ENCODE results near the gene SPARC.

The SPARC gene

GRCh38 chr5:151647320-151647861 is 39.3 kb downstream of the SPARC start:
- no peaks in the 10 kb centered on the region for H3K27me3 ChIP-seq (ENCODE audit: control insufficient read depth, insufficient read depth, low read length, poor library complexity, severe bottlenecking)
- no peak overlapping the region for H3K4me3 ChIP-seq (ENCODE audit: insufficient read depth, low read depth, low read length)
- H3K36me3 ChIP-seq (ENCODE audit: control insufficient read depth, insufficient read depth, low read length) = no peaks in the 10 kb centered on the region
- H3K9me3 ChIP-seq (ENCODE audit: control insufficient read depth, low read length) = no peaks in the 10 kb centered on the region
- H3K27ac ChIP-seq (ENCODE audit: insufficient read depth, low read depth, low read length, poor library complexity, severe bottlenecking) = no peak overlapping the region
- H3K4me1 ChIP-seq (ENCODE audit: control insufficient read depth, insufficient read depth, low read length) = peaks cover 6% of the 10 kb centered on the region
- WGBS, 2 experiments = 91 to 94% methylated on average over 5 of the region's 5 CpGs

DNA sequence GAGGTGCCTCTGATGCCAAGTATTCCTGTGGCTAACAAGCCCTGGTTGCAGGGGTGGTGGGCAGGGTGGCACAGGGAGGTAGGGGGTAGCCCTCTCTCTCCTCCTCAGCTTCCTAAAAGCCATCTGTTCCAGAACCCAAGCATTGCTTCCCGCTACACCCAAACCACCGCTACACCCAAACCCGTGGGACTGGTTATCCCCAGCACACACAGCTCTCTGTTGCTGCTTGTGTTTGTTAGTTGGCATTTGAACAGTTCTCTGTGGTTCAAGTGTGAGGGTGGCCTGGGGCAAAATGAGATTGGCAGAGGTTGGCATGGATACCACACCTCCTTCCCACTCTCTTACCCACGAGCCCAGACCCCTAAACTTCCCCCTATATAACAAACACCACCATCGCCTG is 40.4 kb downstream of the SPARC start:
- Histone ChIP-seq H3K27me3 (ENCODE audit: control insufficient read depth, insufficient read depth, low read length, poor library complexity, severe bottlenecking) (no peaks in the 10 kb centered on the region), H3K4me3 (ENCODE audit: insufficient read depth, low read depth, low read length) (no peak overlapping the region), H3K4me1 (ENCODE audit: control insufficient read depth, insufficient read depth, low read length) (peaks cover 6% of the 10 kb centered on the region), H3K9me3 (ENCODE audit: control insufficient read depth, low read length) (no peaks in the 10 kb centered on the region), H3K27ac (ENCODE audit: insufficient read depth, low read depth, low read length, poor library complexity, severe bottlenecking) (no peak overlapping the region), H3K36me3 (ENCODE audit: control insufficient read depth, insufficient read depth, low read length) (no peaks in the 10 kb centered on the region)
- WGBS, 2 experiments = 94 to 100% methylated on average over 5 of the region's 5 CpGs

- H3K9me3 ChIP-seq (ENCODE audit: control insufficient read depth, low read length) = no peaks in the 10 kb centered on the region
- 89 to 91% methylated on average over 5 to 6 of the region's 6 CpGs for WGBS, 2 experiments
- H3K4me1 ChIP-seq (ENCODE audit: control insufficient read depth, insufficient read depth, low read length) = no peaks in the 10 kb centered on the region
- no peak overlapping the region for H3K27ac ChIP-seq (ENCODE audit: insufficient read depth, low read depth, low read length, poor library complexity, severe bottlenecking)
- no peaks in the 10 kb centered on the region for H3K36me3 ChIP-seq (ENCODE audit: control insufficient read depth, insufficient read depth, low read length)
- no peaks in the 10 kb centered on the region for H3K27me3 ChIP-seq (ENCODE audit: control insufficient read depth, insufficient read depth, low read length, poor library complexity, severe bottlenecking)
- H3K4me3 ChIP-seq (ENCODE audit: insufficient read depth, low read depth, low read length) = no peak overlapping the region
Observed at GRCh38 chr5:151643388-151643787, 43.3 kb downstream of the SPARC start.

DNA sequence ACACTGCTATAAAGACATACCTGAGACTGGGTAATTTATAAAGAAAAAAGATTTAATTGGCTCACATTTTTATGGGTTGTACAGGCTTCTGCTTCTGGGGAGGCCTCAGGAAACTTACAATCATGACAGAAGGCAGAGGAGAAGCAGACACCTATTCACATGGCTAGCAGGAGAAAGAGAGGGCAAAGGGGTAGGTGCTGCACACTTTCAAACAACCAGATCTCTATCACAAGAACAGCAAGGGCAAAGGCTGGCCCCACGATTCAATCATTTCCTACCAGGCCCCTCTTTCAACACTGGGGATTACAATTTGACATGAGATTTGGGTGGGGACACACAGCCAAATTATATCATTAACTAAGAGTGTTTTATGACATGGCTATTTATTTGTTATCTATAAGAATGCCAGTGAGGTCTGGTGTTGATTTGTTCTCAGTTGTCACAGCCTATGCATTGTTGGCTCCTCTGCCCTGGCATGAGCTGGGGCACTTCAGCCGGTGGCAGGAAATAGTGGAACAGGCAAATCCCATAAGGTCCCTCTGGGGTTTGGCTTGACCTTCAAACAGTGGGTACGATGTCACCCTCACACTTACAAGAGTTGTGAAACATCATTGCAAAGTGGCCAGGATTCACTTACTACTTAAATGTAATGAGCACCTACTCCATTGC is 44.1 kb downstream of the SPARC start:
- Histone ChIP-seq H3K27me3 (ENCODE audit: control insufficient read depth, insufficient read depth, low read length, poor library complexity, severe bottlenecking) (no peaks in the 10 kb centered on the region), H3K4me3 (ENCODE audit: insufficient read depth, low read depth, low read length) (no peak overlapping the region), H3K36me3 (ENCODE audit: control insufficient read depth, insufficient read depth, low read length) (no peaks in the 10 kb centered on the region), H3K27ac (ENCODE audit: insufficient read depth, low read depth, low read length, poor library complexity, severe bottlenecking) (no peak overlapping the region), H3K9me3 (ENCODE audit: control insufficient read depth, low read length) (no peaks in the 10 kb centered on the region), H3K4me1 (ENCODE audit: control insufficient read depth, insufficient read depth, low read length) (no peaks in the 10 kb centered on the region)
- 89 to 90% methylated on average over 3 of the region's 3 CpGs for WGBS, 2 experiments

- Histone ChIP-seq H3K4me1 (ENCODE audit: control insufficient read depth, insufficient read depth, low read length) (no peaks in the 10 kb centered on the region), H3K27ac (ENCODE audit: insufficient read depth, low read depth, low read length, poor library complexity, severe bottlenecking) (no peak overlapping the region), H3K4me3 (ENCODE audit: insufficient read depth, low read depth, low read length) (no peak overlapping the region), H3K27me3 (ENCODE audit: control insufficient read depth, insufficient read depth, low read length, poor library complexity, severe bottlenecking) (no peaks in the 10 kb centered on the region), H3K36me3 (ENCODE audit: control insufficient read depth, insufficient read depth, low read length) (no peaks in the 10 kb centered on the region), H3K9me3 (ENCODE audit: control insufficient read depth, low read length) (no peaks in the 10 kb centered on the region)
- 84 to 85% methylated on average over 4 of the region's 4 CpGs for WGBS, 2 experiments
Observed at GRCh38 chr5:151638619-151639018, 48.1 kb downstream of the SPARC start.

DNA sequence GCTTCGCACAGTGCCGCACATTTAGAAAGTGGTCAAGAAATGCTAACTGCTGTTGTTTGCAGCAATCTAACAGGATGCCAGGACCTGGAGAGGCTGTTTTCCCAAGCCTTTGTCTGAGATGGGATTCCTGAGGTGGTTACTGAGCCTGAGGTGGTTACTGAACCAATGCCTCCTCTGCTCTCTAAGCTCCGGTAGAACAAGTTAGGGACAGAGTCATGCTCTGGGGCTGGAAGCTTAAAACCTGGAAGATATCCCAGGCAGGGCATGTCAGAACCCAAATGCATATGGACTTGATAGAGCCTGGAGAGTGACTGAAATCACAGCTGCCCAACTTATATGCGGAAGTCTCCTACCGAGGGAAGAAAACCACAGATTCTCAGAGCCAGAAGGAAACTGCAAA is 49.0 kb downstream of the SPARC start:
- 86 to 88% methylated on average over 5 of the region's 5 CpGs for WGBS, 2 experiments
- H3K9me3 ChIP-seq (ENCODE audit: control insufficient read depth, low read length) = no peaks in the 10 kb centered on the region
- H3K36me3 ChIP-seq (ENCODE audit: control insufficient read depth, insufficient read depth, low read length) = no peaks in the 10 kb centered on the region
- no peaks in the 10 kb centered on the region for H3K27me3 ChIP-seq (ENCODE audit: control insufficient read depth, insufficient read depth, low read length, poor library complexity, severe bottlenecking)
- no peaks in the 10 kb centered on the region for H3K4me1 ChIP-seq (ENCODE audit: control insufficient read depth, insufficient read depth, low read length)
- no peak overlapping the region for H3K27ac ChIP-seq (ENCODE audit: insufficient read depth, low read depth, low read length, poor library complexity, severe bottlenecking)
- no peak overlapping the region for H3K4me3 ChIP-seq (ENCODE audit: insufficient read depth, low read depth, low read length)

GRCh38 chr5:151633892-151634291 is 52.8 kb downstream of the SPARC start:
- no peak overlapping the region for H3K4me3 ChIP-seq (ENCODE audit: insufficient read depth, low read depth, low read length)
- 87 to 98% methylated on average over 1 of the region's 1 CpG for WGBS, 2 experiments
- no peaks in the 10 kb centered on the region for H3K4me1 ChIP-seq (ENCODE audit: control insufficient read depth, insufficient read depth, low read length)

DNA sequence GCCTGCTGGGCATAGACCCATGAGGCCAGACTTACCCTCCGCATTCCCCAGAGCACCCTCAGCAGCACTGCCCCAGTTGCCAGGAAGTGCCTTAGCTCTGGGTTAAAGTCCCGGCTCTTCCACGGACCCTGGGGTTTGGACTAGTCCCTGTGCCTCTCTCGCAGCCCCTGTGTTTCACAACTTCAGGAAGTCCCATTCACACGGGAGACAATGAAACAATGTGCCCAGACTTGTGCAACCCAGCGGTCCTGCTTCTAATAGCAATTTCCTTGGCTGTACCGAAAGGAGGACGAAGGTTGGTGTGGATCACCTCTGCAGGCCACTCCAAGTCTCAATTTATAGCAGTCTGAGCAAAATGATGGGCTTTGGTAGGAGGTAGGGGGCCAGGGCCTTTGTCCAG is 53.8 kb downstream of the SPARC start:
- whole genome bisulfite sequencing, 2 experiments = 93% methylated on average over 8 of the region's 8 CpGs
- no peaks in the 10 kb centered on the region for H3K27me3 ChIP-seq (ENCODE audit: control insufficient read depth, insufficient read depth, low read length, poor library complexity, severe bottlenecking)
- no peak overlapping the region for H3K27ac ChIP-seq (ENCODE audit: insufficient read depth, low read depth, low read length, poor library complexity, severe bottlenecking)
- H3K4me1 ChIP-seq (ENCODE audit: control insufficient read depth, insufficient read depth, low read length) = peaks cover 6% of the 10 kb centered on the region
- H3K9me3 ChIP-seq (ENCODE audit: control insufficient read depth, low read length) = no peaks in the 10 kb centered on the region
- H3K36me3 ChIP-seq (ENCODE audit: control insufficient read depth, insufficient read depth, low read length) = no peaks in the 10 kb centered on the region
- no peak overlapping the region for H3K4me3 ChIP-seq (ENCODE audit: insufficient read depth, low read depth, low read length)

More at GRCh38 chr5:151633892-151634291, 52.8 kb downstream of the SPARC start:
- Histone ChIP-seq H3K9me3 (ENCODE audit: control insufficient read depth, low read length) (no peaks in the 10 kb centered on the region), H3K36me3 (ENCODE audit: control insufficient read depth, insufficient read depth, low read length) (no peaks in the 10 kb centered on the region), H3K27ac (ENCODE audit: insufficient read depth, low read depth, low read length, poor library complexity, severe bottlenecking) (no peak overlapping the region), H3K27me3 (ENCODE audit: control insufficient read depth, insufficient read depth, low read length, poor library complexity, severe bottlenecking) (no peaks in the 10 kb centered on the region)

GRCh38 chr5:151632524-151632923 is 54.2 kb downstream of the SPARC start:
- Histone ChIP-seq H3K4me3 (ENCODE audit: insufficient read depth, low read depth, low read length) (no peak overlapping the region), H3K4me1 (ENCODE audit: control insufficient read depth, insufficient read depth, low read length) (peaks cover 6% of the 10 kb centered on the region), H3K36me3 (ENCODE audit: control insufficient read depth, insufficient read depth, low read length) (no peaks in the 10 kb centered on the region), H3K27me3 (ENCODE audit: control insufficient read depth, insufficient read depth, low read length, poor library complexity, severe bottlenecking) (no peaks in the 10 kb centered on the region), H3K27ac (ENCODE audit: insufficient read depth, low read depth, low read length, poor library complexity, severe bottlenecking) (no peak overlapping the region), H3K9me3 (ENCODE audit: control insufficient read depth, low read length) (no peaks in the 10 kb centered on the region)
- 88 to 92% methylated on average over 15 of the region's 15 CpGs for WGBS, 2 experiments

- H3K4me1 ChIP-seq (ENCODE audit: control insufficient read depth, insufficient read depth, low read length) = peaks cover 6% of the 10 kb centered on the region
- H3K36me3 ChIP-seq (ENCODE audit: control insufficient read depth, insufficient read depth, low read length) = no peaks in the 10 kb centered on the region
- H3K4me3 ChIP-seq (ENCODE audit: insufficient read depth, low read depth, low read length) = no peak overlapping the region
- no peaks in the 10 kb centered on the region for H3K27me3 ChIP-seq (ENCODE audit: control insufficient read depth, insufficient read depth, low read length, poor library complexity, severe bottlenecking)
- 95 to 97% methylated on average over 5 of the region's 5 CpGs for WGBS, 2 experiments
- no peak overlapping the region for H3K27ac ChIP-seq (ENCODE audit: insufficient read depth, low read depth, low read length, poor library complexity, severe bottlenecking)
- H3K9me3 ChIP-seq (ENCODE audit: control insufficient read depth, low read length) = no peaks in the 10 kb centered on the region
Observed at GRCh38 chr5:151631941-151632340, 54.8 kb downstream of the SPARC start.
